Measurements from ENCODE around the gene TSHB.
A peak's percentile ranks its signal among the peaks of the same experiment; 100 is the strongest.
"Not testable (repeated sequence)": the region's sequence is repeated elsewhere in the genome, so short reads cannot be mapped to it uniquely, and the experiment has no call there.

Gene TSHB

DNA sequence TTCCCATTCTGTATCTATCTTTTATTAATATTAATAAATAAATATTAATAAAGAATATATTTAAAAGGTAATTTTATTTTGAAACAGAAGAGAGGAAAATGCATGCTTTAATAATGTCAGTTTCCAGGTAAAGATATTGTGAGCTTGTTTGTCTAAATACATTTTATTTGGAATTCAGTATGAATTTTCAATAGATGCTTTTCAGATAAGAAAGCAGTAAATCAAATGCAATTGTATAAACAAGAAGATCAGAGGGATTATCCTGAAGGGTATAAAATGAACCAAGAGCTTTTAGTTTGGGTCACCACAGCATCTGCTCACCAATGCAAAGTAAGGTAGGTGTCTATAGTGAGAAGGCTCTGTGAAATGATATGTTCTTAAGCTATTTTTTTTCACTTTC, at the start of gene TSHB:
Gene TSHB (plus strand): TSS at position 301 of the 400 bp plus-strand sequence. CDS start 3,537 bp downstream, outside the sequence.
- no peak for DNase-seq

GRCh38 chr1:114982251-114982650, 47.4 kb upstream of the TSHB start:
- DNase-seq = no peak

DNA sequence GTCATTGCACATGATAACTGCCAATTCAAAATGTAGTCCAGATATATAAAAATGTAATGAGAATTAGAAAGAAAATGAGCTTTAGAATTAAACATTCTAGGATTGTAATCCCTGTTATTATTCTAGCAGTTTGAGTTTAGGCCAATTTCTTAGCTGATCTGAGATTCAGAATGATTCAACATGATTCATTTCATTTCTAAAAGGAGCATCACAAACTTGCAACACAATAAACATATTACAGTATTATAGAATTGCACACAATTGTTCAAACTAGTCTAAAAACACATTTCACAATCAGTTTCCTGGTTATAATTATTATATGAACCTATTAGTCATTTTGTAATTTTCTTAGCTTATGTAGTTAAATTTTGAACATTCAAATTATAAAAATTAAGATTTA, 43.3 kb upstream of the TSHB start:
- no peak for DNase-seq

- no peak for DNase-seq
Measured at GRCh38 chr1:114988095-114988494, 41.5 kb upstream of the TSHB start.

GRCh38 chr1:114997510-114998289, 31.9 kb upstream of the TSHB start:
- DNase-seq = no peak

GRCh38 chr1:115006191-115006590, 23.4 kb upstream of the TSHB start:
- DNase-seq = no peak

DNA sequence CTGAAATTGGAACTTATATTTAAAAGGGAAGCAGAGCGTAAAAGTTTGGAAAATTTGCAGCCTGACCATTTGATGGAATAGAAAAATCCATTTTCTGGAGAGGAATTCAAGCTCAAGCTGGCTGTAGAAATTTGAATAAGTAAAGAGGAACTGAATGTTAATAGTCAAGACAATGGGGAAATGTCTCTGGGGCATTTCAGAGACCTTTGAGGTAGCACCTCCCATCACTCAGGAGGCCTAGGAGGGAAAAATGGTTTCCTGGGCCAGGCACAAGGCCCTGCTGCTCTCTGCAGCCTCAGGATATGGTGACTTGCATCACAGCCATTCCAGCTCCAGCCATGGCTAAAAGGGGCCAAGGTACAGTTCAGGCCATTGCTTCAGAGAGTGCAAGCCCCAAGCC, 17.6 kb upstream of the TSHB start:
- DNase-seq = no peak

DNA sequence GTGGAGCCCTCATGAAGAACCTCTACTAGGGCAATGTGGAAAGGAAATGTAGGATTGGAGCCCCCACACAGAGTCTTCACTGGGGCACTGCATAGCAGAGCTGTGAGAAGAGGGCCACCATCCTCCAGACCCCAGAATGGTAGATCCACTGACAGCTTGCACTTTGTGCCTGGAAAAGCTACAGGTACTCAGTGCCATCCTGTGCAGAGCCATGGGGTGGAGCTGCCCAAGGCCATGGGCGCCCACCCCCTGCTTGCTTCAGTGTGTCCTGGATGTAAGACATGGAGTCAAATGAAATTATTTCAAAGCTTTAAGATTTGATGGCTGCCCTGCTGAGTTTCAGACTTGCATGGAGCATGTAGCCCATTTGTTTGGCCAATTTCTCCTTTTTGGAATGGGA, 17.2 kb upstream of the TSHB start:
- DNase-seq = no peak

GRCh38 chr1:115013792-115014191, 15.8 kb upstream of the TSHB start:
- DNase-seq = no peak

DNA sequence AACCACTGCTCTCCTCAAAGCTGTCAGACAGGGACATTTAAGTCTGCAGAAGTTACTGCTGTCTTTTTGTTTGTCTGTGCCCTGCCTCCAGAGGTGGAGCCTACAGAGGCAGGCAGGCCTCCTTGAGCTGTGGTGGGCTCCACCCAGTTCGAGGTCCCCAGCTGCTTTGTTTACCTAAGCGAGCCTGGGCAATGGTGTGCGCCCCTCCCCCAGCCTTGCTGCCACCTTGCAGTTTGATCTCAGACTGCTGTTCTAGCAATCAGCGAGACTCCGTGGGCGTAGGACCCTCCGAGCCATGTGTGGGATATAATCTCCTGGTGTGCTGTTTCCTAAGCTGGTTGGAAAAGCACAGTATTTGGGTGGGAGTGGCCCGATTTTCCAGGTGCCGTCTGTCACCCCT, 10.1 kb upstream of the TSHB start:
- DNase-seq = not testable (repeated sequence)

DNA sequence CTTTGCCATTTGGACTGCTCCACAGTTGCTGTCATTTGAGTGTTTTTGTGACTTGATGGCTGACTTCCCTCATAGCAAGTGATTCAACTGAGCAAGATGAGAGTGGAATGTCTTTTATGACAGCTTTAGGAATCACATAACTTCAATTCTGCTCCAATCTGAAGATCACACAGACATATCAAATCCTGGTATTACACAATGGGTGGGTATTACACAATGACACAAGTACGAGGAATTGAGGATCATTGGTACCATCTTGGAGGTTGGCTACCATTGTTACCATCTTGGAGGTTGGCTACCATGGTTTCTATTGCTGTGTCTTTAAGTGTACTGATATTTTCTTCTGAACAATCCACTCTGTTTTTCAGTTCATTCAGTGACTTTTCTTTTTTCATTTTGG, 8.5 kb upstream of the TSHB start:
- no peak for DNase-seq

GRCh38 chr1:115023593-115023992, 6.0 kb upstream of the TSHB start:
- no peak for DNase-seq

GRCh38 chr1:115031595-115031994, 2.0 kb downstream of the TSHB start:
- no peak for DNase-seq

- DNase-seq = no peak
Measured at GRCh38 chr1:115035652-115036051, 6.0 kb downstream of the TSHB start.

DNA sequence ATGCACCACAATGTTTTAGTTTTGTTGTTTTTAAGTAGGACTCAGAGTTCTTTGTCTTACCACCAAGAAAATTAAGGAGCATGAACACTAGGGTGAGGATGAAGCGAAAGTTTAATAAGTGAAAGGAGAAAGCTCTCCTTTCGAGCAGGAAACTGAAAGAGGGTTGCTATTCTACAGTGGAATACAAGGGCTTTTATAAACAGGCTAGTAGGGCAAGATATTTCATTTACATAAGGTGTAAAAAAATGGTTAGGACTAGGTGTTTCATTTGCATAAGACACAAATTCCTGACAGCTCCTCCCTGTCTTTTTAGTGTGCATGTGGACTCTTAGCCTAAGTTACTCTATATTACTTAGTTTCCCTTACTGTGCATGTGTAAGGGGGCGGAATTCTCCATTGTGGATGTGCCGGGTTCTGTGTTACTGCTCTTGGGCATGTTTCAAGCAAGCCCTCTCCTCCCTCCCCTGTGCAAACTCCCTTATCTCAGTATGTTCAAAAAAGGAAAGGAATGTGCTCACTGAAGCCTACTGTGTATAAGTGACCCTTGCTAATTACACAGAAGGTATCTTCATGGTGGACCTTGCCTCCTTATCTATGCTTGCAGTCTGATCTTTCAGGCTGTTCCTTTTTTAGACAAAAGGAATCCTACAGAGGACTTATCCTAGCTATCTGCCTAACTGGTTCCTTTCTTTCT, 7.3 kb downstream of the TSHB start:
- DNase-seq = no peak

DNA sequence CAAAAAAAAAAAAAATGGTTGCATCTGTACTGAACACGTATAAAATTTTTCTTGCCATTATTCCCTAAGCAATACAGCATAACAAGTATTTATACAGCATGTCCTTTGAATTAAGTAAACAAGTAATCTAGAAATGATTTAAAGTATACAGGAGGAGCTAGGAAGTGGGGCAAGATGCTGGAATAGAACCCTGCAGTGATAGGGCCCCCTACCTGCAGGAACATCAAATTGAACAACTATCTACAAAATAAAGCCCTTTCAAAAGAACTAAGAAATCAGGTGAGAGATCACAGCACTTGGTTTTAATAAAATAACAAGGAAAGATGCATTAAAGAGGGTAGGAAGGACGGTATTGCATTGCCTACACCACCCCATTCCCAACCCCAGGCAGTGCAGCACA, 10.9 kb downstream of the TSHB start:
- DNase-seq = no peak

GRCh38 chr1:115041654-115042053, 12.0 kb downstream of the TSHB start:
- no peak for DNase-seq

DNA sequence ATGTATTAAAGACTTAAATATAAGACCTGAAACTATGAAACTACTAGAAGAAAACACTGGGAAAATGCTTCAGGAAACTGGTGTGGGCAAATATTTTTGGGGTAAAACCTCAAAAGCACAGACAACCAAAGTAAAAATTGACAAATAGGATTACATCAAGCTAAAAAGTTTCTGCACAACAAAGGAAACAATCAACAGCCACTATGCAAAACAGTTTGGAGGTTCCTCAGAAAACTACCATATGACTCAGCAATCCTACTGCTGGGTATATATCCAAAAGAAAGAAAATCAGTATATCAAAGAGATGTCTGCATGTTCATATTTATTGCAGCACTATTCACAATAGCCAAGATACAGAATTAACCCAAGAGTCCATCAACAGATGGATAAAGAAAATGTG, 17.1 kb downstream of the TSHB start:
- DNase-seq = no peak

DNA sequence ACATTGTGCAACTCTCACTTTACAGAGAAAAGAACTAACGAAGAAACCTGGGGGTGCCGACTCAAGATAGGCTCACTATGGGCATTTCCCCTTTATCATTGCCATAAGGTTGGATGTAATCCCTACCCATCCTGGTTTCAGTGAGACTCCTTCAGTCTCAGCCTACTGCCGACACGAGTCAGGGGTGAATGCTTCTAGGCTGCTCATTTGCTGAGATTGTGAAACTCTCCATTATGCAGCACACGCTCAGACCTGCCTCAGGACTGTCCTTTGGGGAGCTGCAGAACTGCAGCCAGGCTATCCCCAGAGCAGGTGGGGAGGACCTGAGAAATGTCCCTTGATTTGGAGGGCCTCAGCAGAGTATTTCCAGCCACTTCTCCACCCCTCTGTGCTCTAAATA, 22.2 kb downstream of the TSHB start:
- no peak for DNase-seq

- DNase-seq = peak; percentile 60
Measured at GRCh38 chr1:115052454-115053083, 22.9 kb downstream of the TSHB start.

- DNase-seq = no peak
Measured at GRCh38 chr1:115056395-115056798, 26.8 kb downstream of the TSHB start.

- no peak for DNase-seq
Measured at GRCh38 chr1:115057661-115058254, 28.1 kb downstream of the TSHB start.

DNA sequence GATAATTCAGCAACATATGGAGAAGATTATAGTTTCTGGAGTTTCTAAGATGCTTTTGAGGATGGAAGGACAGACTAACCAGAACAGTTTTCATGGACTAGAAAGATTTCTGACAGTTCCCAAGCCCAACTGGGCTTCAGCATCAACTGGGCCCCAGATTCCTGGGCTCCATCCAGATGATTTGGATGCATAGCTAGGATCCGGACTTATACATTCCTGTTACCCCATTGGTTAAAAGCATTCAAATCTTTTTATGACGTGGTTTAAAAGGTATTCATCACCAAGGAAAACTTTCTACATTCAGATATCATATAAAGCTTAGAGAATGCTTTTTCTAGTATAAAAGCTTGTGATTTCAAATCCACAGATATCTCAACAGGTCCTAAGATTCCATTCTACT, 29.7 kb downstream of the TSHB start:
- DNase-seq = no peak

DNA sequence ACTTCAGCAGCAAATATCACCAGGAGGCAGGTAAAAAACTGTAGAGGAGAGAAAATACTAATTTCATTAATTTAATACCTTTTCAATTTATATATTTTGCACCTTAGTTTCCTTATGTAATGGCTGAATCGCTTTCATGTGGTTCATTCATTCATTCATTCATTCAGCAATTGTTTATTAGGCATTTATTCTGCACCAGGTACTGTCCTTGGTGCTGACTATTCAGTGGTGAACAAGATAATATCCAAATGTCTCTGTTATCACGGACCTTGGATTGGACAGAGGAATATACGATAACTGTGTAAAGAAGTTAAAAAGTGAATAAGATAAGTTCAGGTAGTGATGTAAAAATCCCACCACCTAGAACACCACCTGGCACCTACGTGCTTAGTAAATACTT, 30.9 kb downstream of the TSHB start:
- DNase-seq = no peak

Data from NCI-H774 (cell line).